Small intestine (tissue), 7 donors: Measurements from ENCODE around the gene NWD2. TPM values are rescaled to one million over a fixed set of nuclear protein-coding genes. Genes with fewer than 3 reads are reported as not detected.

Source experiments
- DNase-seq, 2 donors: peaks; one replicate each; pipeline versions ENCODE4 v3.0.0 to v3.0.0-alpha.2; 2013
- FAIRE-seq: peaks from 2 replicates; lab custom pipeline; 2012; peaks lifted over from hg19 to GRCh38; lab: Jason Lieb, UNC
- H3K27ac ChIP-seq, 3 donors: one replicate each; pipeline ENCODE4 v1.5.1; 2013; ENCODE audit warnings: low read length in 2 of 3, mild to moderate bottlenecking in 2 of 3, control low read depth in 1 of 3, inconsistent platforms in 1 of 3, low read depth in 1 of 3, moderate library complexity in 1 of 3
- H3K27me3 ChIP-seq, 3 donors: one replicate each; pipeline ENCODE4 v1.6.1; 2013; ENCODE audit warnings: low read length in 3 of 3, inconsistent platforms in 1 of 3; ENCODE audit not compliant: control insufficient read depth in 3 of 3, insufficient read depth in 3 of 3
- H3K36me3 ChIP-seq, 3 donors: one replicate each; pipeline ENCODE4 v1.6.1; 2013; ENCODE audit warnings: low read length in 3 of 3, inconsistent platforms in 1 of 3, low read depth in 1 of 3, mild to moderate bottlenecking in 1 of 3, moderate library complexity in 1 of 3; ENCODE audit not compliant: control insufficient read depth in 3 of 3, insufficient read depth in 2 of 3
- H3K4me1 ChIP-seq, 3 donors: one replicate each; pipeline ENCODE4 v1.6.1; 2013; ENCODE audit warnings: low read length in 2 of 3, inconsistent platforms in 1 of 3, low read depth in 1 of 3, mild to moderate bottlenecking in 1 of 3, moderate library complexity in 1 of 3; ENCODE audit not compliant: control insufficient read depth in 3 of 3, insufficient read depth in 2 of 3
- H3K4me3 ChIP-seq, 3 donors: one replicate each; pipeline ENCODE4 v1.5.1; 2013; ENCODE audit warnings: low read length in 3 of 3, control low read depth in 1 of 3, inconsistent platforms in 1 of 3, low read depth in 1 of 3, mild to moderate bottlenecking in 1 of 3, moderate library complexity in 1 of 3
- H3K9me3 ChIP-seq, 2 donors: one replicate each; pipeline ENCODE4 v1.6.1; 2013; ENCODE audit warnings: low read depth in 1 of 2, low read length in 1 of 2; ENCODE audit not compliant: control insufficient read depth in 2 of 2, insufficient read depth in 1 of 2
- WGBS, 3 donors: extraction: QIAGEN DNeasy Blood & Tissue Kit; methylation state at CpG; one replicate each; pipeline ENCODE4 v1.1.7; 2013; 5-methylcytosine and 5-hydroxymethylcytosine counted together
- polyA plus RNA-seq, 4 donors: library from polyadenylated mRNA; stranded (reverse) in 3 of 4; unstranded in 1 of 4; fragments of 200-250 nt in 3 of 4; fragments of 120-200 nt in 1 of 4; gene quantifications; one replicate each; pipeline versions ENCODE4 v1.2.1 to v1.2.3, GENCODE V29; 2013
- donor health status: healthy with polysubstance abuse.
- donor health status: control.
- donor health status: control.
- donor health status: Bipolar disorder and iron deficiency.
- donor health status: healthy.

Gene NWD2
- polyA plus RNA-seq, 4 donors = under 0.01 to 0.15 (median 0.01) TPM; not detected in 1

GRCh38 chr4:37441231-37442061 lies 196.9 kb downstream of the NWD2 start:
- 40 to 62% (median 50%) methylated on average over 9 of the region's 9 CpGs for WGBS, 3 donors
- Histone ChIP-seq H3K4me1 (peaks cover 3 to 44% (median 6%) of the 10 kb centered on the region in 3 donors), H3K27me3 (no peaks in the 10 kb centered on the region), H3K27ac (peak overlapping the region in 2 of 3 donors; percentile 56 to 83), H3K4me3 (no peak overlapping the region), H3K9me3 (no peaks in the 10 kb centered on the region), H3K36me3 (no peaks in the 10 kb centered on the region)
- DNase-seq (peak; percentile 72 to 88), FAIRE-seq (no peak)

DNA sequence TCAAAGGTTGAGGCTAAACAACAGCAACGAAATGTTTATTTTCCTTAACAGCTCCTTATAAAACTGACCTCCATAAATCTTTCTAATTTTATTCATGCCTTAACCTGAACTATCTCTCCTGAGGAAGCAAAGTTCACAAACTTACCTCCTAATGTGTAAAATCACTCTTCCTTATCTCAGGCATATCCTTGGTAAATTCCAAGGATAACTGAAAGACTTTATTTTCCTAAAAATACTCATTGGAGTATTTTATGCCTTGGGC lies 197.4 kb downstream of the NWD2 start:
- FAIRE-seq = no peak
- H3K27ac ChIP-seq = peak overlapping the region in 1 of 3 donors; percentile 83

DNA sequence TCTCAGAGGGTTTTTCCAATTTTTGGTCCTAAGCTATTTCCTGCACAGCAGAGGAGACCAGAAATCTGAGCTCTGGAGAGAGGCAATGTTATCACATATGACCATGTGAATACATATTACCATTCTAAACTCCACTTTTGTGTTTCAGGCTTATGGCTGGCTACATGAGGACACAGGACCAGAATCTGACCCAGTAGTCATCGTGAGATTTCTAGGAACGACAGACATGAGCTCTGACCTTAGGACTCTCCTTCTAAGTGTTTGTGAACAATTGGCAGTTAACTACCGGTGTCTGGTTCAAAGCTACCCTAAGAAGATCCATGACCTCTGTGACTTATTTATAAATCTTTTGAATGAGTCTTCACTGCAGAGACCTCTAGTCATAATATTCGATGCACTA lies 198.6 kb downstream of the NWD2 start:
- Histone ChIP-seq H3K4me1 (peaks cover 3 to 36% (median 6%) of the 10 kb centered on the region in 3 donors), H3K36me3 (no peaks in the 10 kb centered on the region), H3K4me3 (no peak overlapping the region), H3K9me3 (no peaks in the 10 kb centered on the region), H3K27me3 (no peaks in the 10 kb centered on the region), H3K27ac (peak overlapping the region in 1 of 3 donors; percentile 83)
- WGBS, 3 donors = 27 to 62% (median 41%) methylated on average over 4 of the region's 4 CpGs
- DNase-seq (peak; percentile 27 to 55), FAIRE-seq (no peak)

More for the DNA sequence above, 197.4 kb downstream of the NWD2 start:
- H3K36me3 ChIP-seq = no peaks in the 10 kb centered on the region
- H3K4me3 ChIP-seq = no peak overlapping the region
- no peaks in the 10 kb centered on the region for H3K27me3 ChIP-seq
- no peaks in the 10 kb centered on the region for H3K9me3 ChIP-seq
- no peak for DNase-seq
- WGBS, 3 donors = 0 to 15% (median 13%) methylated on average over 1 of the region's 1 CpG
- H3K4me1 ChIP-seq = peaks cover 3 to 42% (median 6%) of the 10 kb centered on the region in 3 donors

DNA sequence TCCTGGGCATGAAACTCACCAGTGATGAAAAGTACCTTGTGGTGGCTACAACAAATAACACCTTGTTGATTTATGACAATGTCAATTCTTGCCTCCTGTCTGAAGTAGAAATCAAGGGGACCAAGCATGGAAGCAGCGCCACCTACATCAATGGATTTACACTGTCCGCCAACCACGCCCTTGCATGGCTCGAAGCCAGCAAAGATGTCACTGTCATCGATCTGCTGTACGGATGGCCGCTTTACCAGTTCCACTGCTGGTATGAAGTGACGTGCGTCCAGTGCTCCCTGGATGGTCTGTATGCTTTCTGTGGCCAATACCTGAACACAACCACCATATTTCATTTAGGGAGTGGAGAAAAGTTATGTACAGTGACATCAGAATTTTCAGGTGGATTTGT lies 200.5 kb downstream of the NWD2 start:
- FAIRE-seq (no peak), DNase-seq (no peak)
- Histone ChIP-seq H3K4me1 (peaks cover 3 to 20% (median 3%) of the 10 kb centered on the region in 3 donors), H3K9me3 (no peaks in the 10 kb centered on the region), H3K27me3 (no peaks in the 10 kb centered on the region), H3K4me3 (no peak overlapping the region), H3K27ac (no peak overlapping the region), H3K36me3 (no peaks in the 10 kb centered on the region)
- WGBS, 3 donors = 97% methylated on average over 9 of the region's 9 CpGs

DNA sequence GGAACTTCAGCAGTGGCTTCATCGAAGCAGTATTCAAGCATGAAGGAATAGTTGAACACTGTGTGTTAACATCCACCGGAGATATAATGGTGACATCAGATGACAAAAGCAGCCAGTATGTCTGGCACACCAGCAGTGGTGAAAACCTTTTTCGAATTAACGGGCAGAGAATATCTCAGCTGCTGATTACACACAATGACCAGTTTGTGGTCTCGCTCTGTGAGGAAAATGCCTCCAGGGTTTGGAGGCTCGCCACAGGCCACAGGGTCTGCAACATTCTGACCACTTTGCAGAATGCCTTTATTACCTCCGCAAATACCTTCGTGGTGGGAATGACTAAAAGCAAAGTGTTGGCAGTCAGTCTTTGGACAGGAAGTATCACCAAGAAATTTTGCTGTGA lies 201.5 kb downstream of the NWD2 start:
- FAIRE-seq (no peak), DNase-seq (no peak)
- no peaks in the 10 kb centered on the region for H3K36me3 ChIP-seq
- peaks cover 0 to 3% (median 0%) of the 10 kb centered on the region in 3 donors for H3K27me3 ChIP-seq
- H3K4me3 ChIP-seq = no peak overlapping the region
- H3K4me1 ChIP-seq = peaks cover 3 to 14% (median 3%) of the 10 kb centered on the region in 3 donors
- H3K9me3 ChIP-seq = no peaks in the 10 kb centered on the region
- 85 to 94% (median 89%) methylated on average over 8 of the region's 8 CpGs for WGBS, 3 donors
- no peak overlapping the region for H3K27ac ChIP-seq

GRCh38 chr4:37447886-37448285 lies 203.3 kb downstream of the NWD2 start:
- Histone ChIP-seq H3K4me1 (peaks cover 0 to 7% (median 0%) of the 10 kb centered on the region in 3 donors), H3K4me3 (no peak overlapping the region), H3K27me3 (peaks cover 0 to 5% (median 0%) of the 10 kb centered on the region in 3 donors), H3K9me3 (no peaks in the 10 kb centered on the region), H3K36me3 (no peaks in the 10 kb centered on the region), H3K27ac (no peak overlapping the region)
- FAIRE-seq (no peak), DNase-seq (no peak)
- 76 to 87% (median 83%) methylated on average over 3 of the region's 3 CpGs for WGBS, 3 donors

DNA sequence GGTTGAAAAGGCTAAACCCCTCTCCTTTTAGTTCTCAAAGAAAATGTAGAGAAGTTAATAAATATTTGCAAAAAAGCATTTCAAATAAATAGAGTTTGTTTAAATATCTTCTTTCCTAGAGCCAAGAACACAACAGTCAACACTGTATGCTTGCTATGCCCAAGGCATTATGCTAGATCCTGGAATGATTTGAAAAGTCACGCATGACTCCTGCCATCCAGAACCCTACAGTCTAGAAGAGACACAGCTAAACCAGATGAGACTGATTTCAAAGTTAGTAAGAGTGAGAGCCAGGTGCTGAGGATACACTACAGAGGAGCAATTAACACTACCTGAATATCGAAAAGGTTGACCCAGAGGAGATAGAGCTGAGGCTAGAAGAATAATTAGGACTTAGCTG lies 205.8 kb downstream of the NWD2 start:
- no peak for FAIRE-seq

DNA sequence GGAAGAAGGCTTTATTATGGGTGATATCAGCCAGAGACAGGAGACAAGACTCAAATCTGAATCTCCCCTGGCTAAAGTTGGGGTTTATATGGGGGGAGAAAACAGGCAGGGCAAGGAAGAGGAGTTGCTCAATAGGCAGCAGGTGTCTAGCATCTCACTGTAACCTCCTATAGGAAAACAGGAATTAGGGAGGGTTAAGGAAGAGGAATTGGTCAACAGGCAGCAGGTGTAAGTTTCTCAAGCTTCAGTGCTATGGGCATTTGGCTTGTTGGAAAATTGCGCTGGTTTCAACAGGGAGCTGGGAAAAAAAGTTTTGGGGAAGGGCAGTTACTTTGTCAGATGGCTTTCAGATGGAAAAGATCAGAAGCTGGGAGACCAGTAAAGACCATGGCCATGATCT lies 206.4 kb downstream of the NWD2 start:
- Histone ChIP-seq H3K9me3 (no peaks in the 10 kb centered on the region), H3K36me3 (no peaks in the 10 kb centered on the region), H3K4me1 (peaks cover 0 to 4% (median 0%) of the 10 kb centered on the region in 3 donors), H3K27me3 (peaks cover 0 to 9% (median 2%) of the 10 kb centered on the region in 3 donors), H3K27ac (no peak overlapping the region), H3K4me3 (no peak overlapping the region)
- DNase-seq (no peak), FAIRE-seq (no peak)
- WGBS, 3 donors = 88 to 96% (median 96%) methylated on average over 1 of the region's 1 CpG

More for the DNA sequence above, 205.8 kb downstream of the NWD2 start:
- no peak overlapping the region for H3K27ac ChIP-seq
- no peaks in the 10 kb centered on the region for H3K36me3 ChIP-seq
- H3K4me1 ChIP-seq = peaks cover 0 to 4% (median 0%) of the 10 kb centered on the region in 3 donors
- H3K4me3 ChIP-seq = no peak overlapping the region
- DNase-seq = no peak
- WGBS, 3 donors = 84 to 89% (median 85%) methylated on average over 2 of the region's 2 CpGs
- no peaks in the 10 kb centered on the region for H3K9me3 ChIP-seq
- H3K27me3 ChIP-seq = peaks cover 0 to 9% (median 2%) of the 10 kb centered on the region in 3 donors
